PC-3 (cell line): ENCODE data around the gene YAE1.

Experiments
- CTCF ChIP-seq: fragments of 300-600 bp; sonication (generic); conservative IDR thresholded peaks from 2 replicates; pipeline ENCODE4 v1.5.1; 2017; ENCODE audit warnings: antibody characterized with exemption, low read depth, mild to moderate bottlenecking, low read length
- EZH2 ChIP-seq: fragments of 300-600 bp; sonication (generic); IDR thresholded peaks from one replicate; pipeline ENCODE4 v1.6.1; 2017; ENCODE audit warnings: antibody characterized with exemption, mild to moderate bottlenecking, low read length; ENCODE audit not compliant: unreplicated experiment

GRCh38 chr7:39602351-39602750 is 36.1 kb downstream of the YAE1 start:
- TF ChIP-seq CTCF, result no peak
- no peak for TF ChIP-seq EZH2
